DMS53 (cell line): ENCODE results near the gene ATF3.
"Not testable (repeated sequence)": the region's sequence is repeated elsewhere in the genome, so short reads cannot be mapped to it uniquely, and the experiment has no call there.

ENCODE experiments used
- DNase-seq: peaks from one replicate; lab custom pipeline; 2025; lab: John Stamatoyannopoulos, UW

ATF3 gene

DNA sequence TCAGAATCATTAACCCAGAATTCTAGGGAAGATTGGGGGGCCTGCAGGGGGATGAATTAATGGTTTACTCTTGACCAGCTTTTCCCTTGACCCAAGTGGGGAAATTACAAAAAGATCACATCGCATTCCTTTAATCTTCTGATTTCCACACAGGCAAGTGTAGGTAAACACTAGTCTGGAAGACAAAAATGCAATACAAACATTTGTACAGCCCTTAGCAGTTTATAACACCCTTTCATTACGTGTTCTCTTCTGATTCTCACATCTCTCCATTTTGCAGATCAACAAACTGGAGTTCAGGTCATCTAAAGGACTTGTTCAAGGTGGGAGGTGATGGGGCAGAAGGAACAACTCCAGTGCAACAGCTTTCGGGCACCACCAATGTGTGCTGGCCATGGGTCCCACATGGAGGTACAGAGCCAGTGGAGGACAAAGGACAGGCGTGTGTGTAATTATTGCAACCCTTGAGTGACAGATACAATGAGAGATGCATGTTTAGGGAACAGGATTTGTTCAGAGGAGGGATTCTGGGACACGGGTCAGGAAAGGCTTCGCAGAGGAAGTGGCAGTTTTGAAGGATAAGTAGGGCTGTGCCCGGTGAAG lies 20.4 kb downstream of the ATF3 start:
- DNase-seq = no peak

DNA sequence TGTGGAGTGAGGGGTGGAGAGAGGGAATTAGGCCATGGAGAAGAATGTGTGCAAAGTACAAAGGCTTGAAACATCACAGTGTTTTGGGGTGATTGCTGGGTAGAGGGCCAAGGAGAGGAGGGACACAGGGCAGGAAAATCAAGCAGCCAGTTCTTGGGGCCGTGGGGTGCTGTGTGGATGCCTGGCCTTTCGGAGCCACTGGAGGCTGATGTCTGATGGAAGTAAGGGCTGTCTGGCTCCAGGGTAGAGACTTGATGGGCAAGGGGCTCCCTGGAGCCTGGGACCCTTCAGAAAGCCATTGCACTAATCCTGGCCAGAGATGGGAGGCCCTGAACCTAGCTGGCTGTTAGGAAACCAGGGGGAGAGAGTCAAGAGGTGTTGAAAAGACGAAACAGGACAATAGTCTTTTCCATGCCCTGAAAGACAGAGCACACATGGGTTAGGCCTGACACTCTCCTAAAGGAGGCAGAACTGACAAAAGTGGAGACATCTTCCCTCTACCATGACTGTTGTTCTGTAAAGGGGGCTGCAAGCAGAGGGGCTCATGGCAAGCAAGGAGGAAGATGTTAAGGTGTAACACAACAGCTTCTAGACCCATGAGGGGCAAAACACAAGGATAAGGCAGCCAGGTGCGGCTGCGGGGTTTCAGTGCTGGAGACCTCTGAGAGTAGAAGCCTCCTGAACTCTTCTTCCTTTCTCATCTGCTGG lies 21.0 kb downstream of the ATF3 start:
- DNase-seq = no peak

DNA sequence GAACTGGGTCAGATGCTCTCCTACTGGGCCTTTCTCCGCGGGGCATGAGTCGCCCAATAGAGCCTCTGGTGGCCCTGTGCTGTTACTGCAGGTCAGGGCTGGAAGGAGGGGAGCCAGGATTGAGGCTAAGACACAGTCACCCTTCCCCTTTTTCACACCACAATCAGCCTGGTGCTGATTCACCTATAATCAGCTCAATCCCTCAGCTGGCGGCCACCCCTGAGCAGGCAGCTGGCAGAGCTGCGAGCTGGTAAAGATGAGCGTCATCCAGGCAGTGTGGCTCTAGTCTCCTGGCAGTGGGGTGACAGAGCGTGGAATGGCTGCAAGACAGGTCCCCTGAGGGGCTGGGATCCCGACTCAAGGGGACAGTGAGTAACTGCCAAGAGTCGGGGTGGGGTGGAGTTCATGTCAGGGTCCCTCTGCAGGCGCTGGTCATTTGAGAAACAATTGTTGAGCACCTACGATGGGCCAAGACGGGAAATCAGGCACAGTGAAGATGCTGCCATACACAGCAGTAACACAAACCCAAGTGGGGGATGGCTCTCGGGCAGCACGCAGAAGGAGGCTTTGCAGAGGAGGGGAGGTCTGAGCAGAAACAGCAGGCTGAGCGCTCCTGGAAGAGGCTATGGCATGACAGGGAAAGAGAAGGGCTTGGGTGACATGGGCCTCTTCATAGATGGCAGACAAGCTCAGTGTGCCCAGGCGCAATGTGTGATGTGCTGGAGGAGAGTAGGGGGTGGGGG lies 21.8 kb downstream of the ATF3 start:
- DNase-seq = peak; percentile 87

DNA sequence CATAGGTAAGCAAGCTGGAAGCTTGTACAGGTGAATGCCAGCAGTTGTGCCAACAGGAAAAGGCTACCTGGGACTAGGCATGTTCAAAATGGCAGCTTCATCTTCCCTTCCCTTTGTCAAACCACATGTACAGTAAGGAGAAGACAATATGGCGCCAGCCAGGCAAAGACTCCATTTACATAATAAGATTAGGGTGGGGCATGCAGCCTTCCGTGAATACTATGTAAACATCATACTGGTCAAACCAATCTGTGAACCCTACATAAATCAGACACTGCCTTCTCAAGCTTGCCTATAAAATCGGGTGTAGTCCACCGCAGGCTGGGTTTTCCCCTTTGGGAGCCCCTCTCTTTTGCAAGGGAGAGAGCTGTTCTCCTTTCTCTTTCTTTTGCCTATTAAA lies 24.6 kb downstream of the ATF3 start:
- no peak for DNase-seq

DNA sequence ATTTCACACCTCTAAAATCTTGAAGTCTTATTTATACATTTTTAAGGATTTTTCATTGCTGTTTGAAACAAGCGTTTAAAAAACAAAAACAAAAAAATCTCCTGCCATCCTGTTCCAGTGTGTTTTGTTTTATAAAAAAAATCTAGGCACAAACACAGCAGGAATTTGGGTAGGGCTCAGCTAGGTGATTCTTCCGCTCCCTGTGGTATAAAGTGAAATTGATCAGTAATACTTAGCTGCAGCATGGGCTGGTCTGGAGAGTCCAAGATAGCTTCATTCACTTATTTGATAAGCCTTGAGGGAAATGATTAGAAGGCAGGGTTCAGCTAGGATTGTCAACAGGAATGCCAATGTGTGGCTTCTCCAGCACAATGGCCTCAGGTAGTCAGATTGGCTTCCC lies 25.7 kb downstream of the ATF3 start:
- DNase-seq = no peak

DNA sequence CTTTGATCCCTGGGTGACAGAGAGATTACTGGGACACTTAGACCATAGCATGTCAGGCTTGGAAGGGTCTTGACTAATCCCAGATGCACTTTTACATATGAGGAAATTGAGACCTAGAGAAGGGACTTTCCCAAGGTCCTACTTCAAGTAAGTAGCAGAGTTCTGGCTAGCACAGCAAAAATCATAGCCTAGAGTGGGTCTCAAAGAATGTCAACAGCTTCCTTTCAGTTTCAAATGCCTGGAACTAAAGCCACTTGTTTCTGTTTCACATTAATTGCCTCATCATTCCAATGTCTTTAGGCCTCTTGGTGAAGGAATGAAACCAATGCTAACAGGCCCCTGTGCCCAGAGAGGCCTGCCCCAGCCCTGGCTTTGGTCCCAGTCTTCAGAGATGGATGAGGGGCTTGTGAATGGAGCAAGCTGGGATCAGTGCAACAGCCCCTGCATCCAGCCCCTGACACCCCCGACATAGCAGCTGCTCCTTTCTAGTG lies 26.6 kb downstream of the ATF3 start:
- peak; percentile 57 for DNase-seq

DNA sequence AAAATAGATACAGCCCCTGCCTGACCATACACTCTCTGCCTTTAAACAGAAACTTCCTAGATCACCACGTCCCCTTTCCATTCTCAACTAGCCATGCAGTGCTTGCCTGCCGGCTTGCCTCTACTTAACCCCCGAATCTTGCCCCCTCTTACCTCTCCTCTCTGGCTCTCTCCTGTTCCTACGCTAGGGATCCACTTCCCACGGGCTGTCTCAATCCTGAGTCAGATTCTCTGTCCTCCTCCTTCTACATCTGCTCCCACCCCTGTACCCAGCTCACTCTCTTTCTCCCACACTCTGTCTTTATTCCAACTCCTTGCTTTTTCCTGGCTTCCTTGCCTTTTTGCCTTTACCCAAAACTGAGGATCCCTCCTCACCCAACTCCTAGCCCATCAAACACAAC lies 29.3 kb downstream of the ATF3 start:
- DNase-seq = no peak

DNA sequence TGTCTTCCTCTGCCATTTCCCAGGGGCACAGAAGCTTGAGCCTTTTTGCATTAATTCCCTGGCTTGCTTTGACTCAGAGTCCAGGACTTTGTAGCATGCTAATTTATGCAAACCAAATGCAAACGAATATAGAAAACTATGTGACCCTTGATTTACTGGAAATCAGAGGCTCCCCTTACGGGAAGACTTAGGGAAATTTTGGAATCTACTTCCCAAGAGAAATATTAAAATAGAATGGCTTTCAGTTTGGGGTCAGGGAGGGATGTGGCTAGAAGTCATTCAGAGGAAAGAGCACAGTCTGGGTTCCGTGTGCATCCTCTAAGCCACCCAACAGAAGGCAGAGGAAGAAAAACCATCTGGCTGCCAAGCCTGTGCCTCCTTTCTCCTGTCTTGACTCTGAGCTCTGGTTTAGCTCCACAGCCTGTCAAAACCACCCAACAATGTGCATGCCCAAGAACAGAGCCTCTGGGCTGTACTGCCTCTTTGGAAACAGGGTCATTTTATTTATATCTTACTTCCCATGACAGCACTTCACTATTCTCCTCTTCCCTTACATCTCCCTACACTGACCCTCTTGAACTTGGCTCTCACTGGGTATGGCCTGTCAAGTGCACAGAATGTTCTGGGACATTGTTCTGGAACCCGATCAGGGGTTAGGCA lies 30.1 kb downstream of the ATF3 start:
- DNase-seq = no peak

DNA sequence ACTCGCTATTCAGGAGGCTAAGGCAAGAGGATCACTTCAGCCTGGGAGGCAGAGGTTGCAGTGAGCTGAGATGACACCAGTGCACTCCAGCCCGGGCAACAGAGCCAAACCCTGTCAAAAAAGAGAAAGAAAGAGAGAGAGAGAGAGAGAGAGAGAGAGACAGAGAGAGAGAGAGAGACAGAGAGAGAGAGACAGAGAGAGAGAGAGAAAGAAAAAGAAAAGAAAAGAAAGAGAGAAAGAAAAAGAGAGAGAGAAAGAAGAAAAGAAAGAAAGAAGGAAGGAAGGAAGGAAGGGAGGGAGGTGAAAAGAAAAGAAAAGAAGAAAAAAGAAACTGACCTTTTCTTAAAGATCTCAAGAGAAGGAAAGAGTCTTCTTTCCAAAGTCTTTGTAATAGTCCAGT lies 31.0 kb downstream of the ATF3 start:
- not testable (repeated sequence) for DNase-seq

DNA sequence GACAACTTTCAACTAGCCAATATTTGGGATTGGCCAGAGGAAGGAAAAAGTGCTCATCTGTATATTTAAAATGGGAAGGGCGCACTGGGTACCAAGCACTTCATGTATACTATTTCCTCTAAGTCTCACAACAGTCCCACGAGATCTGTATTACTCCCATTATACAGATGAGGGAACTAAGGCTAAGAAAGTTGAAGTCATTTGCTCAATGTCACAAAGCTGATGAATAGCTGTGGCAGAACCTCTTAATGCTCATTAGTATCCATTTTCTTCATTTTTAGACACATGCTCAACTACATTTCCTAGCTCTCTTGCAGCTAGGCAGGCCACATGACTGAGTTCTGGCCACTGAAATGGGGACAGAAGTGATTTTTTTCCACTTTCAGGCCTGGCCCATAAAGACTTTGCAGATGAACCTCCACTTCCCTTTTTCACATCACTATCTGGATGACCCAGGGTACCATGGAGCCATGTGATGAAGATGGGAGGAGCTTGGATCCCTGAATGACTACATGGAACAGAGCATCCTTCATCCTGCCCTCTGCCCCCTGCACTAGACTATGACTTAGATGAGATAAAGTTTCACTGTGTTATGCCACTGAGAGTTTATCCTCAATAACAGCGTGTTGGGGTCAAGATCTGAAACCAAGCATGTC lies 31.8 kb downstream of the ATF3 start:
- DNase-seq = no peak

DNA sequence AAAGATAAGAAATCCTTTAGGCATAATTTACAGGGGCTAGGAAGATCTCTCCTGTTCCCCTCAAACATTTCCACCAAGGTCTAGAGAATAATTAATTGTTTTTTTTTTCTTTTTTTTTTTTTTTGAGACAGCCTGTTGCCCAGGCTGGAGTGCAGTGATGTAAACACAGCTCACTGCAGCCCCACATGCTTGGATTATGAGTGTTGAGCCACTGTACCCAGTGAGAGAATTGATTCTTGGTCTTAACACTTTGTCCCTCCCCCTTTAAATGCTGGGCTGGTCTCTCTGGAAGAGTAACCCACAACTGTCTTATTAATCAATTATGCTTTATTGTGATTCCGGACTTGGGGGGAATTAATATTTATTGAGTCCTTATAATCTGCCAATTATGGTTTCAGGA lies 33.4 kb downstream of the ATF3 start:
- no peak for DNase-seq

DNA sequence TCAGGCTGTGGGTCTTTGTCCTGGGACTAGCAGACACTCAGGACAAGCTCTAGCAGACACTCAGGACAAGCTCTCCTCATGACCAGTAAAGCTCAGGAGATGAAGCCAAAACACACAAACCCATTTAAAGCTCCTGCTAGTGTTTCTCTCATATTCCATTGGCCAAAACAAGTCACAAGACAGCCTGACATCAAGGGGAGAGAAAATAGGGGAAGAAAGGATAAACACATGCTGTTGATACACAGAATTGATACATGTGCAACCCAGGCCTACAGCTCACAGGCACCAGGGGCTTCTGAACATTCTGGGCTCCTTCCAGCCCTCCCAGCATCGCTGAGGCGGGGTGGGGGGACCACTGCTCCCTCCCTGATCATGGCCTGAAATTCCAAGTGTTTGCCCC lies 35.3 kb downstream of the ATF3 start:
- DNase-seq = peak; percentile 29

DNA sequence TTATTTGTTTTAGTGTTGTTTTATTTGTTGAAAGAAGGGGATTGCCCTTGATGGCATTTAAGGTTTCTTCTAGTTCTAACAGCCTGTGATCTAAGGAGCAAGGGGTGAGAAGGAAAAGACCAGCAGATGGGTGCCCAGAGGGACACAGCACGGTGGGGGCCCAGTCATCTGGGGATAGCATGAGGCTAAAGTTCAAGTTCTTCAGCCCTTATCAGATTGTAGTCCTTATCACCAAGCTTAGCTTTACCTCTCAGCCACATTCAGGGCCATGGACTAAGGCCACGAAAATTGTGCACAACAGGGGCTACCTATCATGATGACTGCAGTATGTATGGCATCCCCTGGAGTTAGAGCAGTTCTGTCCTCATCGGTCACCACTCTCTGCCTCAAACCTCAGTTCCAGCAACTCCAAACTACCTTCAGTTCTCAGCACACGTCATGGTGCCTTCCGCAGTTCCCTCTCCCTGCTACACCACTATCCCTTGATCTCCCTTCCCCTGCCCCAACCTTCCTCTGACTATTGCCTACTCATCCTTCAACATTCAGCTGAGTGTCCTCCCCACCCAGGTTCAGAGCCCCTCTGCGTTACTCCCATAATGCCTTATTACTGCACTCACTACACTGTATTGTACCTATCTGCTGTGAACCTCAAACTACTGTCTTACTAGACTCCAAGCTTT lies 36.4 kb downstream of the ATF3 start:
- DNase-seq = no peak

DNA sequence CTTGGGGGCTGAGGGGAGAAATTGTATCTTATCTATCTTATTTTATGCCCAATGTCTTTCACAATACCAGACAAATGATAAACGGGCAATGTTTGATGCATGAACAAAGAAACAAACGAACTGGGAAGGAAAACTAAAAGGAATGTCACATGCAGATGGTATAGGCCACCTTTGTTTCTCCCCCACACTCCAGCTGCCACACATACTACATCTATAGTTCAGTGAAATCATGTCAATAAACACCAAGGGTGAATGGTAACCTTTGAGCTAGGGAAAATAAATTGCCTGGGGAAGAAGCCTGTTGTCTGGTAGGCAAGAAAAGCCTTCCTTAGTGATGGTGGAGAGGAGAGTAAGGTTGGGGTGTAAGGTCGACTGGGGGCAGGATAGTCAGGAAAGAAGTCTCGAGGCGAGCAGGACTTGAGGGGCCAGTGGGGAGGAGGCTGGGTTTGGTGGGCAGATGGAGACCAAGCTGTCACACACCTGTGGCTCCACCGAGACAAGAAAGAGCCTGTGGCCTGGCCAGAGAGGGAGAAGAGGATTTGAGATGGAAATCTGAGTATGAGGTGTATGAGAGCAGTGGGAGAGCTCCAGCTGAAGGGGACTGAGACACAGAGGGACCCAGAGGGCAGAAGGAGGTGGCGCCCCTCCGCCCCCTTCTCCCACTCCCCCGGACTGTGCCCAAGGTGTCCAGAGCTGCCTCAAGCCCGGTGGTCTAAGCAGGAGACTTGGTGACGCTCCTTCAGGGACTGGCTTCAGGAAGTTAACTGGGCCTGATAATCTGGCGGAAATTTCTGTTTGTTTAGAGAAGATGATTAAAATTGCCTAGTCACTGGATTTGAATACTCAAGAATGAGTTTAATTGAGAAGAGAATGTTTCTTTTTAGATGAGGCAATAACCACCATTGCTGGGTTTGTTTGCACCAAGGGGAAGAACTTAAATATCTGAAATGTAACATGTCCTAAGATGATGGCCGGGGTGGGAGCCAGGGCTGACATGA lies 37.3 kb downstream of the ATF3 start:
- DNase-seq = no peak

DNA sequence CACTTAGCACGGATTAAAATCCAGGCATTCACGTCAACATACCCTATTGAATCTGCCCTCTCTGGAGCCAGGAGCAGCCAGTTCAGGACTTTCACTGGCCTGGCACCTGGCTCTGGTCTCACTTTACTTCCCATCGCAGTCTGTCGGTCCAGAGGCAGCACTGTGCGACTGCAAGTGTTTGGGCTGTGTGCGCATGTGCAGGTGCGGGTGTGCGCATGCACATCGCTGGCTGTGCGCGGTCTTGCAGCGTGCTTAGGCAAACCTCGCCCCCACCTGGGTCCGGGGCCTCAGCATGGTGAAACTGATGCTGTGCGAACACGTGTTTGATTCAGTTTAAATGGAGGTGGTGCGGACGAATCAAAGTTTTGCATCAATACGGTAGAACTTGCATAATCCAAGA lies 38.0 kb downstream of the ATF3 start:
- DNase-seq = no peak

DNA sequence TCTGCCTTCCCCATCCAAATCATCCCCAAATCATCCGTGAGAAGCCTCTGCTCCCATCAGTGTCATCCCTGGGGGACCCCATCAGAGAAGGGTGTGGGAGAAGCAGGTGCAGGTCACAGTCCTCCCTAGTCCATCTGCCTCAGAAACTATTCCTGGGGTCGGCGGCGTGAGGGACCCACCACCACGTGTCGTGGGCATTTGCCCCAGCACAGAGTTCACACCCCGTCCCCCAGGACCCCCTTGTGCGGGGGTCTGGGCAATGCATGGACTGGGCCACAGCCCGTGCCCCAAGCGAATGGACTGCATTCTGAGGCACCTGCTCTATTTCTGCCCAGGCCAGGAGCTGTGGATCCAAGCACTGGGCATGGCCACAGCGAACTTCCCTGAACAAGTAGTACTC lies 38.4 kb downstream of the ATF3 start:
- DNase-seq = no peak

DNA sequence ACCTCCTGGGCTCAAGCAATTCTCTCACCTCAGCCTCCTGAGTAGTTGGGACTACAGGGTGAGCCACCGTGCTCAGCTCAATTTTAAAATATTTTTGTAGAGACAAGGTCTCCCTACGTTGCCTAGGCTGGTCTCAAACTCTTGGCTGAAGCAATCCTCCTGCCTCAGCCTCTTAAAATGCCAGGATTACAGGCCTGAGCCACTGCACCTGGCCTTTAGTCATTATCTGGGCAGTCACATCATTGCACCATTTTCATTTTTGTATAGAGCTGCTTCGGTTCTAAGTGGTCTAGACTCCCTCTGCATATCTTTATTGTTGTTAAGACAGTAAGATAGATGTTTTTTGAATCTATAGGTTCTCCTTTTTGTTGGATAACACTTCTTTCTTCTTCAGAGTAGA lies 39.9 kb downstream of the ATF3 start:
- no peak for DNase-seq

DNA sequence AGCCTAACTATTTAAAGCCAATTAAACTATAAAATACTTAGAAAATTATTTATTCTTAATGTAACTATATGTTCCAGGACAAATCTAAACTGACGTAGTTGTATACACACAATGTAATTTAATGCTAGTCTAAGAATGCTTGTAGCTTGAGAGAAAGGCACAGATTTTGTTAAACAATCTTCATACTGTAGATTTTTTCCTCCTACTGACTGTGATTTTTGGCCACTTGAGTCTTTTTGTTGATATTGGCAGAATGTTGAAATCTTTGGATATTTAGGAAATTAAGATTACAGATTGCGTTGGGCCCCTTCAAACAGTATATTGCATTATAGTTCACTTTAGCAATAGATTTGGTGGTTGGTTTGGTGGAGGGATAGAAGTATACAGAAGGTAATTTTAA lies 40.5 kb downstream of the ATF3 start:
- no peak for DNase-seq

DNA sequence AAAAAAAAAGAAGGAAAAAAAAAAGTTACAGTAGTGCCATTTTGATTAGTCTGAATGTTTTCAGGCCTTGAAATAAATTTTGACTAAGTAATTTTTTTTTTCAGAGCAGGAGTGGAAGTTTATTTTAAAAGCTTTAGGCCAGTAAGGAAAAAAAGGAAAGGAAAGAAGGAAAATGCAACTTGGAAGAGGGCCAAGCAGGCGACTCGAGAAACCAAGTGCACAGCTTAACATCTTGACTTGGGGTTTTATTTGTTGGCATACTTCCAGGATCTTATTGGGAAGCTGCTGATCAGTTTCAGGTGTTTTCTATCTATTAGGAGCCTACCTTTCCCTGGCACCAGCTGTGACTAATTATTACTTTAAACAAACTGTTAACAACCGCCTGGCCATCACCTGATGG lies 41.7 kb downstream of the ATF3 start:
- no peak for DNase-seq

DNA sequence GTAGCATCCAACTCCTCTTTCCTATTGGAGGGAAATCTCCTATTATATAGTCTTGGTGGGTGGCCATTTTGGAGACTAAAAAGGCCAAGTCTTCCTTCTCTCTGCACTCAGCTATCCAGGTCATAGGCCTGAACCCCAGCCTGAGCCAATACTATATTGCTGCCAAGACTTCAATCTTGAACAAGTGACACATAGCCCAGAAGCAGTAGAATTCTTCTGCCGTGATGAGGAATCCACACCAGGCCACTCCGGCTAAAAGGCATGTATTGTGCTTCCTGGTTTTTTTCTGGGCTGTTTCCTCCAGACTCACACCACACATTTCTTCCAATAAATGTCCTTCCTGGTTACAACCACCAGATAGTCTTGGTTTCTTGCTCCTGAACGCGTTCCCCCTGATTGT lies 43.0 kb downstream of the ATF3 start:
- no peak for DNase-seq
